Chondrocyte (in vitro differentiated cells): Measurements from ENCODE around the gene LRRC32. TPM values are rescaled to one million over a fixed set of nuclear protein-coding genes. Genes with fewer than 3 reads are reported as not detected.

ENCODE experiments used
- DNase-seq: peaks from one replicate; pipeline ENCODE4 v3.0.0; 2021; ENCODE audit warnings: mixed read lengths, low spot score
- H3K27ac Mint-ChIP-seq: one replicate; pipeline ENCODE4 v1.8.0; 2021; ENCODE audit warnings: mild to moderate bottlenecking, moderate library complexity, mixed read lengths; ENCODE audit not compliant: unreplicated experiment
- H3K27me3 Mint-ChIP-seq: 2 replicates; pipeline ENCODE4 v1.8.0; 2021; ENCODE audit warnings: low read depth, mixed read lengths
- H3K36me3 Mint-ChIP-seq: 2 replicates; pipeline ENCODE4 v1.8.0; 2021; ENCODE audit warnings: low read depth, mixed read lengths
- H3K4me1 Mint-ChIP-seq: 2 replicates; pipeline ENCODE4 v1.8.0; 2021; ENCODE audit warnings: low read depth, mild to moderate bottlenecking, mixed read lengths
- H3K4me3 Mint-ChIP-seq: one replicate; pipeline ENCODE4 v1.8.0; 2021; ENCODE audit warnings: mild to moderate bottlenecking, moderate library complexity, mixed read lengths; ENCODE audit not compliant: unreplicated experiment
- H3K9me3 Mint-ChIP-seq: 2 replicates; pipeline ENCODE4 v1.8.0; 2021; ENCODE audit warnings: low read depth, mixed read lengths
- total RNA-seq: library from RNA; stranded (reverse); gene quantifications from 3 replicates; pipeline ENCODE4 v1.2.1, GENCODE V29; 2021
- TF ChIP-seq, protein P1 (sequence below): fragments of 200-600 bp; sonication (generic); IDR thresholded peaks from 2 replicates; pipeline ENCODE4 v1.5.0; 2021; ENCODE audit warnings: antibody characterized with exemption, mild to moderate bottlenecking, moderate library complexity

The LRRC32 gene
- total RNA-seq, 1 donor from 2014 or later, result 367 TPM

DNA sequence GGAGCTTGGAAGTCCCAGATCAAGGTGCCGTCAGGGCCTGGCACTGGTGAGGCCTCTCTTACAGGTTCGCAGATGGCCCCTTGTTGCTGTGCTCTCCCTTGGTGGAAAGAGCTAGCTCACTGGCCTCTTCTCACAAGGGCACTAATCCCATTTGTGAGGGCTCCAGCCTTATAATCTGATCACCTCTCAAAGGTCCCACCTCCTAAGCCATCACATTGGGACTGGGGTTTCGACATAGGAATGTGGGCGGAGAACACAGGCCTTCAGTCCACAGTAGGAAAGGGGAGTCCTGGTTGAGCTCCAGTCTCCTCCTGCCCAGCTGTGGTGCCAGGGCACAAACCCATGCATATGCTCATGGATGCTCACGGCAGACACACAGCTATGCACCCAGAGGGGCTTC is 14.0 kb upstream of the LRRC32 start:
- Mint-ChIP-seq H3K27me3 (no peaks in the 10 kb centered on the region), H3K36me3 (no peaks in the 10 kb centered on the region), H3K4me3 (no peak overlapping the region), H3K9me3 (peaks cover 5% of the 10 kb centered on the region), H3K27ac (no peak overlapping the region), H3K4me1 (peaks cover 18% of the 10 kb centered on the region)
- TF ChIP-seq, protein P1, sequence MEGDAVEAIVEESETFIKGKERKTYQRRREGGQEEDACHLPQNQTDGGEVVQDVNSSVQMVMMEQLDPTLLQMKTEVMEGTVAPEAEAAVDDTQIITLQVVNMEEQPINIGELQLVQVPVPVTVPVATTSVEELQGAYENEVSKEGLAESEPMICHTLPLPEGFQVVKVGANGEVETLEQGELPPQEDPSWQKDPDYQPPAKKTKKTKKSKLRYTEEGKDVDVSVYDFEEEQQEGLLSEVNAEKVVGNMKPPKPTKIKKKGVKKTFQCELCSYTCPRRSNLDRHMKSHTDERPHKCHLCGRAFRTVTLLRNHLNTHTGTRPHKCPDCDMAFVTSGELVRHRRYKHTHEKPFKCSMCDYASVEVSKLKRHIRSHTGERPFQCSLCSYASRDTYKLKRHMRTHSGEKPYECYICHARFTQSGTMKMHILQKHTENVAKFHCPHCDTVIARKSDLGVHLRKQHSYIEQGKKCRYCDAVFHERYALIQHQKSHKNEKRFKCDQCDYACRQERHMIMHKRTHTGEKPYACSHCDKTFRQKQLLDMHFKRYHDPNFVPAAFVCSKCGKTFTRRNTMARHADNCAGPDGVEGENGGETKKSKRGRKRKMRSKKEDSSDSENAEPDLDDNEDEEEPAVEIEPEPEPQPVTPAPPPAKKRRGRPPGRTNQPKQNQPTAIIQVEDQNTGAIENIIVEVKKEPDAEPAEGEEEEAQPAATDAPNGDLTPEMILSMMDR, result no peak
- no peak for DNase-seq

DNA sequence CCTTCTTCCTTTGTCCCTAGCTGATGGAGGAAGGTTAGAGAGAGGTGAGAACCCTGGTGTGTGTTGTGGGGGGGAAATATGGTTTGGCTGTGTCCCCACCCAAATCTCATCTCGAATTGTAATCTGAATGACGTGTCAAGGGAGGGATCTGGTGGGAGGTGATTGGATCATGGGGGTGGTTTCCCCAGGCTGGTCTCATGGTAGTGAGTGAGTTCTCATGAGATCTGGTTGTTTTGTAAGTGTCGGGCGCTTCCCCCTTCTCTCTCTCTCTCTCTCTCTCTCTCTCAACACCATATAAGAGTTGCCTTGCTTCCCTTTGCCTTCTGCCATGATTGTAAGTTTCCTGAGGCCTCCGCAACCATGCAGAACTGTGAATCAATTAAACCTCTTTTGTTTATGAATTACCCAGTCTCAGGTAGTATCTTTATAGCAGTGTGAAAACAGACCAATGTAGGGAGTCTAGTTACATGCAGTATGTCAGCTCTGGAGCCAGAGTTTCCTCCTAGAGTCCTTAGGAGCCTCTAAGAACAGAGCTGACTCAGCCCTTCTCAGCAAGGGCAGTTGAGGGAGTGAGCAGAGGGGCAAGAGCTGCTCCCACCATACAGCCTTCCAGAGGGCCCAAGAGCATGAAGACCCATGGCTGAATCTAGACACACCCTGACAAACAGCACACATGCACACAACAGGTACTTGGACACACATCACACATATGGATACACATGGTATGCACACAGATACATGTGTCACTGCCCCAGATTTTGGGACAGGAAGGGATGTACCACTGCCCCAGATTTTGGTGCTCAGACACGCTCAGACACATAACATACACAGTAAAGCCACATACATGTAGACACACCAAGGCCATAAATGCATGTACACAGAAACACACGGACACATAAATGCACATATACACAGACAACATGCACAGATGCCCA is 12.9 kb upstream of the LRRC32 start:
- no peak for DNase-seq
- TF ChIP-seq, protein P1, result no peak
- Mint-ChIP-seq H3K4me1 (peaks cover 10% of the 10 kb centered on the region), H3K36me3 (no peaks in the 10 kb centered on the region), H3K27ac (no peak overlapping the region), H3K27me3 (no peaks in the 10 kb centered on the region), H3K4me3 (no peak overlapping the region), H3K9me3 (peaks cover 5% of the 10 kb centered on the region)

DNA sequence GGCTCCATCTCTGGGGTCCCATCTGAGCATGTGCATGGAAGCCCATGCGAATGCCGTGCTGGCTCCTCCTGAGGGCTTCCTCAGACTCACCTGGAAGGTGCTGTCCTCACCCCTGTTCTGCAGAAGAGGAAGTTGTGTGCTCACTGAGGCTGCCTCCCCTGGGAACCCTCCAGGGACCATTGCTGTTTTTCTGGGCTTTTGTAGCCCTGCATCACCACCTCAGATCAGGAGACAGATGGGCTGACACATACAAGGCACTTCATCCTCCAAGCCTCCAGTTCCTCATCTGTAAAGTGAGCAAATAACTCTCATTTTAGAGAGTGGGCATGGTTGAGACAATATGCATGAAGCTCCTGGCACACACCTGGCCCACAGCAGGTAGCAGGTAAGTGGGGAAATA is 12.1 kb upstream of the LRRC32 start:
- Mint-ChIP-seq H3K4me3 (no peak overlapping the region), H3K27ac (no peak overlapping the region), H3K4me1 (peaks cover 18% of the 10 kb centered on the region), H3K36me3 (no peaks in the 10 kb centered on the region), H3K9me3 (peaks cover 5% of the 10 kb centered on the region), H3K27me3 (no peaks in the 10 kb centered on the region)
- DNase-seq, result no peak
- TF ChIP-seq, protein P1, result no peak

DNA sequence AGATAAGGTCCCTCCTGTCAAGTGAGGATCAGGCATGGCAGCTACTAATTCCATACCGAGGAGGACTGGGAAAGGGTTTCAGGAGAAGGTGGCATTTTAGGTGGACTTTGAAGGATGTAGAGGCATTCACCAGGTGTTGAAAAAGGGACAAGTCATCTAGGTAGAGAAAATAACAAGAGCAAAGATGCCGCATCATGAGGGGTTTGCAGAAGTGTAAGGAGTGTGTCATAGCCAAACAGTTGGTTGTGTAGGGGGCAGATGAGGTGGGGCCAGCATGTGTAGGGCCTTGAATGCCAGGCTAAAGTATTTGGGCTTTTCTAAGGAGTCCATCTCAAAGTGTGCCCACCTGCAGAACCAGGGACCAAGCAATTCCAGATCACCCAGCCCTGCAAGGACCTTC is 11.6 kb upstream of the LRRC32 start:
- Mint-ChIP-seq H3K9me3 (peaks cover 5% of the 10 kb centered on the region), H3K27me3 (no peaks in the 10 kb centered on the region), H3K4me1 (peaks cover 22% of the 10 kb centered on the region), H3K36me3 (no peaks in the 10 kb centered on the region), H3K4me3 (no peak overlapping the region), H3K27ac (no peak overlapping the region)
- no peak for DNase-seq
- TF ChIP-seq, protein P1, result no peak

DNA sequence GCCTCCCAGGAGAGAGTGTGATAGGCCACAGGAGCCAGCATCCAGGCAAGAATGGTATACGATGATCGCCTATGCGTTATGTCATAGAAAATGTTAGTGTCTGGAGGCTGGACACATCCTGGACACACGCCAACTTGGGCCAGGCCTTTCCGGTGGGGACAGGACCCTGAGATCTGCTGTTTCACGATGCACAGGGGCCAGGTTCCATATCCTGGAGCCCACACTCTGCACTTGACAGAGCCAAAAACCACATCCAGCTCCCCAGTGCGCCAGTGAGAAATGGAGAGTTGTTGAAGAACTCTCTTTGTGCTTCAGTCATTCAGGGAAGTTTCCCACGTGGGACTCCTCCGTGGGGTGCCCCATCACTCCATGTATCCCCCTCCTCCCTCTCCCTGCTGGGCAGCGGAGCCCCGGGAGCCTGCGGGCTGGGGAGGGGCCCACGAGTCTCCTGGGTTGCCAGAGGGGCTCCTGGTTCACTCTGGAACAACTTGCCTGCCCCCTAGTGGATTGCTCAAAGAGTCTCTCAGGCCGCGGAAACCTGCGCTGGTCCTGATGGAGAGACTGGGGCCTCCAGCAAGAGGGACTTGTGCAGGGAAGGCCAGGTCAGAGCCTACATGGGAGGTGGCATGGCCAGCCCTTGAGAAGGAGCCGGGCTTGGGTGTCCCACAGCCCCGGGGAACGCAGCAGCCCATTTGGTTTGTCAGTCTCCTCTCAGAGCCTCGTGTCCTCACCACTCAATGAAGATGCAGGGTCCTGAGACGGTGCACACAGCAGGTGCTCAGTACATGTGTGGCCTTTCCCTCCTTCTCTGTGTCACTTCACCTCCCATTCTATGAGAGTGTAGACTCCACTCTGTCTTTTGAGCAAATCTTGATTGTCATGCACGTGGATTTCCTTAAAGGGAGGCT is 10.2 kb upstream of the LRRC32 start:
- Mint-ChIP-seq H3K27me3 (no peaks in the 10 kb centered on the region), H3K4me1 (peaks cover 27% of the 10 kb centered on the region), H3K4me3 (no peak overlapping the region), H3K9me3 (peaks cover 5% of the 10 kb centered on the region), H3K36me3 (no peaks in the 10 kb centered on the region), H3K27ac (no peak overlapping the region)
- DNase-seq, result no peak
- TF ChIP-seq, protein P1, result peak; percentile 97
